GM18868 (cell line): ENCODE data around the gene TMEM233.
"Not testable (repeated sequence)": the region's sequence is repeated elsewhere in the genome, so short reads cannot be mapped to it uniquely, and the experiment has no call there.

Experiments used
- ATAC-seq: cut with Tn5 transposase; IDR thresholded peaks from one replicate; pipeline ENCODE4 v1.9.1; 2021; ENCODE audit warnings: mild to moderate bottlenecking, moderate library complexity; ENCODE audit not compliant: unreplicated experiment

The TMEM233 gene

DNA sequence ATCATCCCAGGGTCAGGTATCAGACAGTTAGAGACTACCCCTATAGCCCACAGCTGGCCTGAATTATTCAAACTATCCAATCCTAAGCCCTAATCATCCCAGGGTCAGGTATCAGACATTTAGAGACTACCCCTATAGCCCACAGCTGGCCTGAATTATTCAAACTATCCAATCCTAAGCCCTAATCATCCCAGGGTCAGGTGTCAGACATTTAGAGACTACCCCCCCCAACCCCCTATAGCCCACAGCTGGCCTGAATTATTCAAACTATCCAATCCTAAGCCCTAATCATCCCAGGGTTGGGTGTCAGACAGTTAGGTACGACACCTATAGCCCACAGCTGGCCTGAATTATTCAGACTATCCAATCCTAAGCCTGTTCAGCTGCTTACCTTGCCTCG lies 63.4 kb downstream of the TMEM233 start:
- ATAC-seq: not testable (repeated sequence)

- ATAC-seq: not testable (repeated sequence)
Observed at GRCh38 chr12:119658166-119658565, 64.6 kb downstream of the TMEM233 start.

DNA sequence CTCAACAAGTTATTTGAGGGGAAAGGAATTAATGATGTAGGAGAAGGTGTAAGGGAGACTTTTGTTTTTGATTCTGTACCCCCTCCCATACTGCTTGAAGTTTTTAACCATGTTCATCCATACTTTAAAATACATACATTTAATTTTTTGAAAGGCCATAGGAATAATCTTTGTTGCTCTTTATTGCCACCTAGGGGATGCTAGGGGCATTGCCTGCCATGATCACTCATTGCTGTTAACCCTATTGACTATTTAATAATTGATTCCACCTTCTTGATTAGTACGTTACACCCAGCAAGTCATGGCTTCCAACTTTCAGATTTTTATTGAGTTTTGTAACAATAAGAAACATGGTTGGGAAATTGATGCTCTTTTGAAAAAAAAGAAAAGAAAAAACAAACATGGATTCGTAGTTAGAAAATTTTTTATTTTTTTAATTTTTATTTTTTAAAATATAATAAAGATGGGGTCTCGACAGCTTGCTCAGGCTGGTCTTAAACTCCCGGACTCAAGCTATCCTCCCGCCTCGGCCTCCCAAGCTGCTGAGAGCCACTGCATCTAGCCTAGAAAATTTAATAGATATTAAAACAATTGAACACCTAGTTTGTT lies 65.8 kb downstream of the TMEM233 start:
- no peak for ATAC-seq

- ATAC-seq: no peak
Observed at GRCh38 chr12:119660076-119660475, 66.5 kb downstream of the TMEM233 start.

DNA sequence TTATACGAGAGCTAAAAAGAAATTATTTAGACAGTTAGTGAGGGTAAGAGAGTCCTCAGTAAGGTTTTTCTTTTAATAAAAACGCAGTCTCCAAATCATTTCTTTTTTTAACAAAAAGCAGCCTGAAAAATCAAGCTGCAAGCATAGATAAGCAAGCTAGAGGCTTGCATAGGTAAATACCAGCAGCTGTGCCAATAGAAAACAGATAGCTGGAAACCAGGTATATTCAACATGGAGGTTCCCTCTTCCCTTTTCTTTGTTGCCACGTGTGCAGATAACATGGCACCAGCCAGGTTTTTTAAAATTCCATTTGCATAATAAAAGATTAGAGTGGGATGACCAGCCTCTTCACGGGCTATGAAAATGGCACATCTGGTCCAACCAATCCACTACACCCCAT lies 68.3 kb downstream of the TMEM233 start:
- no peak for ATAC-seq

DNA sequence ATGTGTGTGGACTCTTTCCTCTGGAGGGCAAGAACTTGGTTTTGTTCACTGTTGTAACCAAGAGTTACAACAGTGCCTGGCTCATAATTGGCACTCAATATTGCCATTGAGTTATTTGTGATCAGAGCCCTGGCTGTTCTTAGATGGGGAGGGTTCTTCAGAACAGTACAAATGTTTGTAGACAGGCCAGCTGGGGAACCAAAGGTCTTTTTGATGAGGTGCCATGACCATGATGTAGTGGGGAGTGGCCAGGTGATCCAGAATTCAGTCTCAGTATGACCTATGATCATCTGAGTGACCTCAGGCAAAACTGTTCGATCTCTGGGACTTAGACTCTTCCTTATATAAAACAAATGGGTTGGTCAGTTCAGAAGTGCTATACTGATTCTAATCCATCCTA lies 71.1 kb downstream of the TMEM233 start:
- no peak for ATAC-seq

DNA sequence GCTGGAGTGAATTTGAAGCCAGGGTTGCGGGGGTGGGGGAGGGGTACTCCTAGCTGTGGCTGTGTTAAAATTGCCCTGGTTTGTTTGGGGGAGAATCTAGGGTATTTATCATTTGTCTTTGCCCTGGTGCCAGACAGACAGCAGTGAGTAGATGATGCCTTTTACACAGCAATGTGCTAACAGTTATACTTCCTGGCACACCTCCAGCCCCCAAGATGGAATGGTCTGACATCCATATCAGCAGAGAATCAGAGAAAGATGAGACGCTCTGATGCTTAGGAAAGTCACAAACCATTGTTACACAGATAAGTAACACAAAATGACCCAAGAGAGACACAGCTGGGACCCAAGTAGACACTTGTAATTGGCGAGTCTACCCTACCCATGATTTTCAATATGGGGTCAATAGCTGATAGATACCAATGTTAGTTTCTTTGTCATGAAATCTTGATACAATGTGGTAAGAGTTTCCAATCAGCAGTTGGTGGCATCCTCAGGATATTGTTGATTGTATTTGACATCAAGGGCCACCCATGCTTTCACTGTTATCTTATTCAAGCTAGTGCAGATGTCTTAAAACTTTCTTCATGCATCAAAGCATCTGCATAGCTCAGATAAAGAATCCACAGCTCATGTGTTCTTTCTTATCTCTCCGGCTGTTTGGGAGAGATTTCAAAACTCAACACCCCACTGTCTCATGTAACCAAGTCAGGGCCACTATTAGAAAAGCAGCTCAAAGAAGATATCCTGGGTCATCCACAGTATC lies 71.8 kb downstream of the TMEM233 start:
- no peak for ATAC-seq

DNA sequence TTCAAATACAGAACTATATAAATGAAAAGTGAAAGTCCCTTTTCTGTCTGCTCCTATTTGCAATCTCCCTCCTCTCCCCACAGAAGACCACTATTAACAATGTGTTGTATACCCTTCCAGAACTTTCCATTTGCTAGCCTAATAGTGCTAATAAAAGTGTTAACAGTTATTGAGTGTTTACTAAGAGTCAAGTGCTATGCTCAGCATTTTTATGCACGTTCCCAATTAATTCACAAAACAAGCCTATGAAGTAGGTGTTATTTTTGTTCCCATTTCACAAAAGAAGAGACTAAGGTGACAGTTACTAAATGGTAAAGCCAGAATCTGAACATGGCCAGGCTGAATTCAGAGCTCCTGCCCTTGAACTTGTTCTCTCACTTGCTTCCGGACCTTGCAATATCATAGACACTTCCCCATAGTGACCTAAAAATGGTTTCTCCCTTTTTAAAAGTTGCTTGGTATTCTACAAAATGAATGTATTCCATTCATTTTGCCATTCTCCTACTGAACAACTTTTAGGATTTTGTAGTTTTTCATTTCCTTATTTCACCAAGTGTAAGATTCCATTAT lies 72.7 kb downstream of the TMEM233 start:
- ATAC-seq: no peak

- peak; percentile 21 for ATAC-seq
Observed at GRCh38 chr12:119666900-119667576, 73.5 kb downstream of the TMEM233 start.

GRCh38 chr12:119667577-119668323 lies 74.2 kb downstream of the TMEM233 start, which contains the start of gene PRKAB1:
PRKAB1 (plus strand) TSS chr12:119668133; CDS start chr12:119668245, 112 bp downstream.
- ATAC-seq: peak; percentile 94

- no peak for ATAC-seq
Observed at GRCh38 chr12:119668324-119668841, 74.8 kb downstream of the TMEM233 start.

DNA sequence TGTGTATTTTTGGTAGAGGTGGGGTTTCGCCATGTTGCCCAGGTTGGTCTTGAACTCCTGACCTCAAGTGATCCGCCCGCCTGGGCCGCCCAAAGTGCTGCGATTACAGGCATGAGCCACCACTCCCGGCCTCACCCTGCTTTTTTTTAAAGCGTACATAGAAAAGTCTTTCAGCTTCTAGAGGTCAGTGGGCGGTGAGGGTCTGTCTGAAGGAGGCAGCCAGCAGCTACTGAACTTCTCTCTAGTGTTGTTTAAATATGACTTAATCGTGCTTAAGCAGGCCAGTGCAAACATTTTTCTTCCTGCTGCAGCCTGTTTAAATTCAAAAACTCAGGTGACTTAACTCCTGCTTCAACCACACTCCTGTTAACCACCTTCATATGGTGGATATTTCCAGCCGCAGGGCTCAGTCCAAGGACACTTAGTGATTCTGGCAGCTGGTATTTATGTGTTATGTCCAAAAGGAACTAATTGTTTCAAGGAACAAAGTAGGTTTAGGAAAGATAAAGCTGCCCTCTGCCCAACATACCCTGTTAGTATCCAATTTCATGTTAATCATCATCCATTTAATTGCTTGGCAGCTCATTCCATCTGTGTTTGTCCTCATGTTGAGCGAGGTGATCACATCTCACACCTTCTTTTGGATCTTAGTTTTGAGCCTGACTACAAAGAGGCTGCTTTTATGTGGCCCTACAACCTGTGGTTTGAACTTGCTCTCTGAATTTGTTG lies 76.3 kb downstream of the TMEM233 start:
- no peak for ATAC-seq

DNA sequence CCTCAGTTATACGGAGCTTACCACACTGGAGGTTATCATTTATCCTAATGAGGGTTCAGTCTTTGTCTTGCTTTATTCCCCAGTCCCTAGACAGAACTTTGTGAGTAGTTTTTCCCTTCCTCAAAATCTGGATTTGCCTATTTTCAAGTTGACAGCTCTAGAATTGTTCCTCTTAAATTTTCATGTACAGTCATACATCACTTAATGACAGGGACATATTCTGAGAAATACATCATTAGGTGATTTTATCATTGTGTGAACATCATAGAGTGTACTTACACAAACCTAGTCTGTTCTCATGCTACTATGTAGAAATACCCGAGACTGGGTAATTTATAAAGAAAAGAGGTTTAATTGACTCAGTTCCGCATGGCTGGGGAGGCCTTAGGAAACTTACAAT lies 77.5 kb downstream of the TMEM233 start:
- ATAC-seq: no peak

GRCh38 chr12:119672194-119672593 lies 78.6 kb downstream of the TMEM233 start:
- ATAC-seq: no peak

DNA sequence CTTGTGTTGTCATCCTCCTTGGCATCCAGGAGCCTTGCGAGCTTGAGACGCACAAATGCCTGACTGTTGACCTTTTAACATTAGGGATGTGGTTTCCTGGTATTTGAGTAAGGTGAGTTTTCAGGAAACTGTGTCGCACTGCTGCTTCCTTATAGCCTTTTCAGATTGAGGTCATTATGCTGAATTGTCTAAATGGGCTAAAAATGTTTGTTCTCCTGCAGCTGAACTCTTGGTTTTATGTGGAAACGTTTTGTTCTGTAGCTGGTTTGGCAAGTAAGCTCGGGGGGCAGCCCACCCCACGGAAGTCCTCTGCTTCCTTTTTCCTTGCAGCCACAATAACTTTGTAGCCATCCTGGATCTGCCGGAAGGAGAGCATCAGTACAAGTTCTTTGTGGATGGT lies 80.1 kb downstream of the TMEM233 start:
- ATAC-seq: no peak

DNA sequence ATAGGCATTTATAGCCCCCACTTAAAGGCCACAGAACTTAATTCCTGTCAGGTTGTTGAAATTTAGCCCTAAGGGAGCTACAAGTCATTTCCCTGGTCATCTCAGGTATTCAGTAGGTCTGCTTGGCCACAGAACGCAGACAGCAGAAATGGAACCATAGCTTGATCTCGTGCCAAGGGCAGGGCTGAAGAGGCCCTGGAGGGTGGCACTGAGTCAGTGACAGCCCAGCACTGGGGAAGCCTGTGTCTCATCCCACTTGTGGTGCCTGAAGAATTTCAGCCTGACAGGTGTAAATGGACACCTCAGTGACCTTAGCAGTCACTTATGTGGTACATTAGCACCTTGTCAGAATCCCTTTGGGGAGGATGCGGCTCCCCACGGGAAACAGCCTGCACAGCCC lies 81.0 kb downstream of the TMEM233 start:
- no peak for ATAC-seq

DNA sequence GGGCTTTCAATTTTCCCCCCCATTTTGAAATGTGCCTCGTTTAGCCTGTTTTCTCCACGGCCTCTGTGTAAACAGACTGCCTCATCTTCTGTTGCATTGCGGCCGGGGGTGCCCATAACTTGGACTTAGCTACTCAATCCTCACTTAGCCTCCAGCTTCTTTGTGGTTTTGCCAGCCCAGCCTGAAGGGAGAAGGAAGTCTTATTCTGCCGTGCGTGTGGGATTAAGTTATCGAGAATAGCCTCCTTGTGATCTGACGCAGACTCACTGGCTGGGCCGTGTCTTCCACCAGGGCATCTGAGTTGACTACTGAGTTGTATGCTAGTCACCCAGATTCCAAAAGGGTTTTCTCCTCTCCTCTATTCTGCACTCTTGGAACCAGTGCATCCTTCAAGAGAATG lies 82.4 kb downstream of the TMEM233 start:
- ATAC-seq: no peak

DNA sequence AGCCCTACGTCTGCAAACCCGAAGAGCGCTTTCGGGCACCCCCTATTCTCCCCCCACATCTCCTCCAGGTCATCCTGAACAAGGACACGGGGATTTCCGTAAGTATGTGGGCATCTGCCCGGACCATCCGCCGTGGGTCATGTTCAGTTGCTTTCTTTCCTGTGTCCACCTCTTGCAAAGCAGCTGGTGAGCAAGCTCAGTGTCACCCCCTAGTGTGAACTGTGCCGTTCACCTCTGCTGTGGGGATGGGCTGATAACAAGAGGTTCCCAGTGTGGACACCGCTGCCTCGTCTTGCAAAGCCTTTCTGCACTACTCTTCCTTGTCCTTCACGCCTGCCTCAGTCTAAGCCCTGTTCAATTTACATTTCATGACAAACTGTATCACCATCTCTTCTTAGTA lies 83.0 kb downstream of the TMEM233 start:
- ATAC-seq: no peak

- no peak for ATAC-seq
Observed at GRCh38 chr12:119678459-119678858, 84.9 kb downstream of the TMEM233 start.

DNA sequence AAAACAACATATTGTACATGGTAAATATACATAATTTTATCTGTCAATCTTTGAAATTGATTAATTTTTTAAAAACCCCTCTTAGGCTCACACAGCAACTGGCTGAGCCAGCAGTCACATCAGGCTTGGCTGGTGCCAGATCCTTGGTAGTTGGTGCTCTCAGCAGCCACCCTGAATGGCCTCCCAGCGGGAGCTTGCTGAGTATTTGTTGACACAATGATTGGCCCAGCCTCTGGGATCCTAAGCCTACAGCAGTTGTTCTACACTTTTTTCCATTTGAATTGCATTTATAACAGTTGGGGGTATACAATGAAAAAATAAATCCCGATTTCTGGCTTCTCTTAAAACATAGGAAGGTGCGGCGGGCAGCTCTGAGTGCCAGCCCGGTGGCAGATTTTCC lies 85.5 kb downstream of the TMEM233 start:
- no peak for ATAC-seq
